Endodermal cell (in vitro differentiated cells): Measurements from ENCODE around the gene ZNF160. TPM values are rescaled to one million over a fixed set of nuclear protein-coding genes. Genes with fewer than 3 reads are reported as not detected.
A peak's percentile ranks its signal among the peaks of the same experiment; 100 is the strongest.
"Not testable (repeated sequence)": the region's sequence is repeated elsewhere in the genome, so short reads cannot be mapped to it uniquely, and the experiment has no call there.

Source experiments
- DNase-seq: peaks from one replicate; pipeline ENCODE4 v3.0.0-alpha.2; 2017
- H3K27ac ChIP-seq: 2 replicates; pipeline ENCODE4 v1.5.1; 2013; ENCODE audit warnings: mild to moderate bottlenecking, low read depth, low read length, moderate library complexity
- H3K27me3 ChIP-seq: 2 replicates; pipeline ENCODE4 v1.6.1; 2013; ENCODE audit warnings: mild to moderate bottlenecking, low read length, moderate library complexity; ENCODE audit not compliant: insufficient read depth, control insufficient read depth, poor library complexity, severe bottlenecking
- H3K36me3 ChIP-seq: 2 replicates; pipeline ENCODE4 v1.7.0; 2013; ENCODE audit warnings: mild to moderate bottlenecking, low read length, moderate library complexity; ENCODE audit not compliant: control insufficient read depth, insufficient read depth
- H3K4me1 ChIP-seq: one replicate; pipeline ENCODE4 v1.7.0; 2013; ENCODE audit warnings: low read length; ENCODE audit not compliant: control insufficient read depth, insufficient read depth
- H3K4me3 ChIP-seq: 2 replicates; pipeline ENCODE4 v1.5.1; 2013; ENCODE audit warnings: mild to moderate bottlenecking, low read length, moderate library complexity
- H3K9ac ChIP-seq: 2 replicates; pipeline ENCODE4 v1.6.1; 2013; ENCODE audit warnings: mild to moderate bottlenecking, low read length, moderate library complexity; ENCODE audit not compliant: poor library complexity, severe bottlenecking; ENCODE audit errors: extremely low read depth
- H3K9me3 ChIP-seq: 2 replicates; pipeline ENCODE4 v1.6.1; 2013; ENCODE audit warnings: mild to moderate bottlenecking, low read length, moderate library complexity; ENCODE audit not compliant: control insufficient read depth
- H3K27ac Mint-ChIP-seq: 2 replicates; pipeline ENCODE4 v1.8.0; 2020; ENCODE audit warnings: mixed read lengths
- H3K27me3 Mint-ChIP-seq: 2 replicates; pipeline ENCODE4 v1.8.0; 2021; ENCODE audit warnings: mild to moderate bottlenecking, mixed read lengths; ENCODE audit not compliant: insufficient read depth
- H3K36me3 Mint-ChIP-seq: 2 replicates; pipeline ENCODE4 v1.8.0; 2020; ENCODE audit warnings: low read depth, mixed read lengths
- H3K4me1 Mint-ChIP-seq: 2 replicates; pipeline ENCODE4 v1.8.0; 2020; ENCODE audit warnings: mixed read lengths
- H3K4me3 Mint-ChIP-seq: 2 replicates; pipeline ENCODE4 v1.8.0; 2020; ENCODE audit warnings: mild to moderate bottlenecking, moderate library complexity, mixed read lengths
- H3K9me3 Mint-ChIP-seq: 2 replicates; pipeline ENCODE4 v1.8.0; 2020; ENCODE audit warnings: mild to moderate bottlenecking, mixed read lengths
- WGBS, 2 experiments: methylation state at CpG; one replicate each; pipeline versions ENCODE4 v1.1.5 to v1.1.7; 2013; ENCODE audit warnings: missing lambda C conversion rate in 2 of 2, mixed read lengths in 1 of 2; ENCODE audit not compliant: insufficient coverage in 1 of 2, insufficient read length in 1 of 2; 5-methylcytosine and 5-hydroxymethylcytosine counted together
- total RNA-seq, 2 donors: library from RNA; stranded (reverse); fragmentation: NEBNext Ultra II Directional in 1 of 2; extraction: Animal tissue kit (Norgen Biotek cat#: 25700) in 1 of 2; gene quantifications; 2 replicates in 1 of 2; 3 replicates in 1 of 2; pipeline ENCODE4 v1.2.1, GENCODE V29; 2021
- TF ChIP-seq, protein P1 (sequence below): fragments of 200-600 bp; sonication (generic); conservative IDR thresholded peaks from 2 replicates; pipeline ENCODE4 v1.5.0; 2021; ENCODE audit warnings: antibody characterized with exemption, mild to moderate bottlenecking

Gene ZNF160
- total RNA-seq, 2 donors from 2014 or later: 51.7 to 78.3 TPM

DNA sequence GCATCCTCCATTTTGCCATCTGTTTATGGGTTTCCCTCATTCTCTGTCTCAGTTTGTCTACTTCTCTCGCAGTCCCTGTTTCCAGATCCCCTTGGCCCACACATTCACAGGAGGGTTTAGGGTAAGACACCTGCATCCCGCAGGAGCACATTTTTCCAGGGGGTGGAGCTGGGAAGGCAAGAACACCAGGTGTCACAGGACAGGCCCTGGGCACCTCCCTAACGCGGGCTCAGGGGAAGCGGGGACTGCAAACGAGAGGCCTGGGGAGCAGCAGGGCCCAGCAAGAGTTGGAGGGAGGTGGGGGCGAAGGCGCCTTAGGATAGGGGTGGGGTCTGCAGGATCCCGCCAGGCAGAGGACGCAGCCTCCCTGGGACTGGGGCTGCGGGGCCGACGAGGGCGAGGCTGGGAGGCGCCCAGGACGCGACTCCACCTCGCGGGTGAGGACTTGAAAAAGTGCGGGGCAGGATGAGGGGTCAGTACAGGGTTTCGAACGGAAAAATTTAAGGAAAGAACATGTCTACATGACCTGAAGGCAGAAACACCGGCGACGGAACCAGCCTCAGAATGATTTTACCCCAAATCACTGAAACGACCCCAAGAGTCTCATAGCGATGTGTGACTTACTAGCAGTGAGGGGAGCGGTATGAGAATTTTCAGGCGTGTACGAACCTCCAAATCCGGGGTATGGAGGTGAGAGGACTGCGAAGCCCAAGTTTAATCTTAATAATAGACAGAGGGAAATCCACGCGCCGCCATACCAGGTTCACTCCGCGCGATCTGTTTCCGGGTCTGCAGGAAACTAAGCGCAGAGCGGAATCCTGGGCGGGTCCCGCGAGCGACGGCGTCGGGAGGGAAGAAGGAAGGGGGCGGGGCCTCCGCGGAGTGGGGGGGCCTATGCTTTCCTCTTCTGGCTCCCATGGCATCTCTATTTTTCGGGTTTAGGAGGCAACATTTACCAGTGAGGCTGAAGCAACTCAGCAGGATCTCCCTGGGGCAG, 65.8 kb downstream of the ZNF160 start:
- H3K27ac Mint-ChIP-seq: peak overlapping the region; percentile 50

DNA sequence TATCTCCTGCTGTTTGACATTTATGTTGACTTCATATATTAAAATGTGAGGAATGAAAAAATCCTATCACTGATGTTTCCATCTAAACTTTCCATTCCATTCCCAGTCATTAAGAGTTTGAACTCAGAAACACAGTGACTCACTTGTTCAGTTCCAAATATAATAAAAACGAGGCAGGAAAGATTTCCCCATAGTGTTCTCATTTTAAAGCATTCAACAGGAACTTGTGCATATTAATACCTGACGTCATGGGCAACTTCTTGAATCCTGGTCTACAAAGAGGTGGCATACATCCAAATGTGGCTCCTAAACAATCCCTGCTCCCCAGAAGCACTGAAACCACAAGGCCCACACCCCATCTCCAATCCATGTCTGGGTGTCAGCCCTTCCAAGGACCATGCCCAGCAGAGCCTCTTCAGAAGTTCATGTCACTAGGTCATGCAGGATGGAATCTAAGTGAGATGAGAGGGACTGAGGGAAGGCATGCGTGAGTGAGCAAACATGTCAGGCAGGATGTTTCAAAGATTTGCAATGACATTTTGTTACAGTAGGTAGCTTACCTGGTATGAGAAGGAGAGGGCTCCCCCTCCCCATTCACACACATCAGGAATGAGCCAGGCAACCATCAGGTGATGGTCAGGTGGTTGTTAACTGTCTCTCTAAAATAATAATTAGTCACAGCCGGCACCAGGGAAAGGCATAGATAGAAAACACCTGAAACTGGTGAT, 68.1 kb downstream of the ZNF160 start:
- Histone ChIP-seq H3K27me3 (no peaks in the 10 kb centered on the region), H3K4me1 (no peaks in the 10 kb centered on the region), H3K27ac (no peak overlapping the region), H3K9ac (no peak overlapping the region), H3K9me3 (peaks cover 14% of the 10 kb centered on the region), H3K36me3 (no peaks in the 10 kb centered on the region), H3K4me3 (no peak overlapping the region)
- DNase-seq: no peak
- Mint-ChIP-seq H3K27me3 (peaks cover 6% of the 10 kb centered on the region), H3K4me3 (no peak overlapping the region), H3K9me3 (no peaks in the 10 kb centered on the region), H3K4me1 (peaks cover 4% of the 10 kb centered on the region), H3K36me3 (peaks cover 16% of the 10 kb centered on the region), H3K27ac (no peak overlapping the region)
- WGBS, 2 experiments: 81 to 85% methylated on average over 3 to 4 of the region's 4 CpGs
- TF ChIP-seq, protein P1, sequence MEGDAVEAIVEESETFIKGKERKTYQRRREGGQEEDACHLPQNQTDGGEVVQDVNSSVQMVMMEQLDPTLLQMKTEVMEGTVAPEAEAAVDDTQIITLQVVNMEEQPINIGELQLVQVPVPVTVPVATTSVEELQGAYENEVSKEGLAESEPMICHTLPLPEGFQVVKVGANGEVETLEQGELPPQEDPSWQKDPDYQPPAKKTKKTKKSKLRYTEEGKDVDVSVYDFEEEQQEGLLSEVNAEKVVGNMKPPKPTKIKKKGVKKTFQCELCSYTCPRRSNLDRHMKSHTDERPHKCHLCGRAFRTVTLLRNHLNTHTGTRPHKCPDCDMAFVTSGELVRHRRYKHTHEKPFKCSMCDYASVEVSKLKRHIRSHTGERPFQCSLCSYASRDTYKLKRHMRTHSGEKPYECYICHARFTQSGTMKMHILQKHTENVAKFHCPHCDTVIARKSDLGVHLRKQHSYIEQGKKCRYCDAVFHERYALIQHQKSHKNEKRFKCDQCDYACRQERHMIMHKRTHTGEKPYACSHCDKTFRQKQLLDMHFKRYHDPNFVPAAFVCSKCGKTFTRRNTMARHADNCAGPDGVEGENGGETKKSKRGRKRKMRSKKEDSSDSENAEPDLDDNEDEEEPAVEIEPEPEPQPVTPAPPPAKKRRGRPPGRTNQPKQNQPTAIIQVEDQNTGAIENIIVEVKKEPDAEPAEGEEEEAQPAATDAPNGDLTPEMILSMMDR: no peak

More for the DNA sequence above, 65.8 kb downstream of the ZNF160 start:
- no peak overlapping the region for H3K27ac ChIP-seq
- H3K27me3 Mint-ChIP-seq: peaks cover 10% of the 10 kb centered on the region
- H3K9ac ChIP-seq: peak overlapping the region; percentile 55
- DNase-seq: peak; percentile 77
- peaks cover 4% of the 10 kb centered on the region for H3K4me1 Mint-ChIP-seq
- no peaks in the 10 kb centered on the region for H3K36me3 ChIP-seq
- H3K4me1 ChIP-seq: no peaks in the 10 kb centered on the region
- 37 to 41% methylated on average over 32 to 52 of the region's 52 CpGs for WGBS, 2 experiments
- peak overlapping the region; percentile 89 for H3K4me3 Mint-ChIP-seq
- H3K9me3 ChIP-seq: peaks cover 7% of the 10 kb centered on the region
- H3K27me3 ChIP-seq: no peaks in the 10 kb centered on the region
- H3K9me3 Mint-ChIP-seq: peaks cover 1% of the 10 kb centered on the region
- peak overlapping the region; percentile 83 for H3K4me3 ChIP-seq
- peaks cover 10% of the 10 kb centered on the region for H3K36me3 Mint-ChIP-seq
- TF ChIP-seq, protein P1: no peak

DNA sequence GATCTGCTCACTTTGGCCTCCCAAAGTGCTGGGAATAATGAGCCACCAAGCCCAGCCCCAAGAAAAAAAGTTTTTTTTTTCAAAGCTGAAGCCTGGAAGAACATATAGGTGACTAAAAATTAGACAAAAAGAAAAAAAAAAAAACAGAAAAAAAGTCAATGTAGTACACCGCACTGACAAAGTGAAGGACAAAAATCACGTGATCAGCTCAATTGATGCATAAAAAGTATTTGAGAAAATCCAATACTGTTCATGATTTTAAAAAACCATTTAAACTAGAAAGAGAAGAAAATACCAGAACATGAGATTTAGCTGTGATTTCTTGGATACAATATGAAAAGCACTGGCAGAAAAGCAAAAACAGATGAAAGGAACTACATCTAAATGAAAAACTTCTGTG, 69.2 kb downstream of the ZNF160 start:
- no peak for DNase-seq
- Mint-ChIP-seq H3K36me3 (peaks cover 16% of the 10 kb centered on the region), H3K9me3 (no peaks in the 10 kb centered on the region), H3K4me1 (peaks cover 13% of the 10 kb centered on the region), H3K4me3 (no peak overlapping the region), H3K27ac (no peak overlapping the region), H3K27me3 (peaks cover 3% of the 10 kb centered on the region)
- Histone ChIP-seq H3K4me3 (no peak overlapping the region), H3K36me3 (no peaks in the 10 kb centered on the region), H3K9me3 (peaks cover 14% of the 10 kb centered on the region), H3K9ac (no peak overlapping the region), H3K27me3 (no peaks in the 10 kb centered on the region), H3K27ac (no peak overlapping the region), H3K4me1 (no peaks in the 10 kb centered on the region)
- 83% methylated on average over 1 of the region's 2 CpGs; no CpG with 5 or more reads in 1 of the 2 experiments for WGBS, 2 experiments
- TF ChIP-seq, protein P1: no peak

DNA sequence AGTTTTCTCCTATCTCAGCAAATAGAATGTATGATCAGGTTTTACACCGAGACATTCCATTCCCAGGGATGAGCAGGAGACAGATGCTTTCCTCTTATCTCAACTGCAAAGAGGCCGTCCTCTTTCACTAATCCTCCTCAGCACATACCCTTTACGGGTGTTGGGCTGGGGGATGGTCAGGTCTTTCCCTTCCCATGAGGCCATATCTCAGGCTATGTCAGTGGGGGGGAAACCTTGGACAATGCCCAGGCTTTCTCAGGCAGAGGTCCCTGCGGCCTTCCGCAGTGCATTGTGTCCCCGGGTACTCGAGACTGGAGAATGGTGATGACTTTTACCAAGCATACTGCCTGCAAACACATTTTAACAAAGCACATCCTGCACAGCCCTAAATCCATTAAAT, 74.9 kb downstream of the ZNF160 start:
- H3K27ac ChIP-seq, H3K9me3 ChIP-seq, H3K36me3 ChIP-seq, H3K27me3 Mint-ChIP-seq, H3K9me3 Mint-ChIP-seq, H3K4me1 ChIP-seq, H3K27me3 ChIP-seq, H3K4me3 ChIP-seq: not testable (repeated sequence)
- H3K4me1 Mint-ChIP-seq: peaks cover 24% of the 10 kb centered on the region
- peaks cover 10% of the 10 kb centered on the region for H3K36me3 Mint-ChIP-seq
- peak overlapping the region; percentile 47 for H3K4me3 Mint-ChIP-seq
- H3K27ac Mint-ChIP-seq: peak overlapping the region; percentile 99
- DNase-seq: peak; percentile 88
- H3K9ac ChIP-seq: peak overlapping the region; percentile 51
- 22 to 57% methylated on average over 5 to 7 of the region's 7 CpGs for WGBS, 2 experiments
